K562 (cell line): ENCODE data around the gene SCN1B. TPM values are rescaled to one million over a fixed set of nuclear protein-coding genes. Genes with fewer than 3 reads are reported as not detected.

Experiments used
- ATAC-seq: fragments of 200-7000 bp; cut with Tn5 transposase; 3 replicates; pipeline ENCODE4 v1.9.1; 2020; ENCODE audit warnings: moderate library complexity
- BruUV-seq: library from RNA; stranded (reverse); fragments of 400-500 nt; replicated peaks from 2 replicates; lab custom pipeline; 2021; lab: Mats Ljungman, UMichigan
- CTCF ChIA-PET: fragments of 300-600 bp; formaldehyde crosslinking; extraction: SDS; loops from one replicate; lab custom pipeline; 2021; ENCODE audit warnings: low intra/inter-chr PET ratio; lab: Yijun Ruan, JAX
- POLR2A ChIA-PET: fragments of 300-600, 350-650 bp; sonication (Branson Sonifier 250); formaldehyde crosslinking; extraction: SDS; loops from one replicate; lab custom pipeline; 2021; ENCODE audit warnings: antibody characterized with exemption, inconsistent platforms; lab: Yijun Ruan, JAX
- DNase-seq, 4 experiments: peaks; one replicate each; pipeline versions ENCODE4 v3.0.0 to v3.0.0-alpha.2; 2011 to 2018; ENCODE audit warnings: low spot score in 3 of 4, mixed read lengths in 3 of 4; ENCODE audit errors: extremely low read depth in 1 of 4
- FAIRE-seq: peaks from 2 replicates; lab custom pipeline; 2011; peaks lifted over from hg19 to GRCh38; lab: Jason Lieb, UNC
- H2AFZ ChIP-seq: 2 replicates; pipeline ENCODE4 v1.6.0; 2011; ENCODE audit warnings: low read depth, low read length, control low read depth, inconsistent platforms
- H3K27ac ChIP-seq: fragments of 200-600 bp; 3 replicates; pipeline ENCODE4 v1.8.0; 2011; ENCODE audit warnings: low read depth, mild to moderate bottlenecking, control low read depth, inconsistent platforms, low read length, moderate library complexity, mixed read lengths; ENCODE audit errors: extremely low read depth
- H3K27me3 ChIP-seq, 2 experiments: fragments of 300-600 bp in 1 of 2; 2 replicates in 1 of 2; 3 replicates in 1 of 2; pipeline versions ENCODE4 v1.6.0 to v1.8.0; 2011; ENCODE audit warnings: inconsistent platforms in 2 of 2, low read length in 2 of 2, mild to moderate bottlenecking in 1 of 2, mixed read lengths in 1 of 2, moderate library complexity in 1 of 2; ENCODE audit not compliant: control insufficient read depth in 2 of 2, insufficient read depth in 2 of 2
- H3K36me3 ChIP-seq: fragments of 300-600 bp; 3 replicates; pipeline ENCODE4 v1.8.0; 2011; ENCODE audit warnings: mild to moderate bottlenecking, low read length, inconsistent platforms; ENCODE audit not compliant: control insufficient read depth, insufficient read depth
- H3K4me1 ChIP-seq, 2 experiments: fragments of 200-600 bp in 1 of 2; replicated peaks in 1 of 2; 2 replicates in 1 of 2; 3 replicates in 1 of 2; pipeline versions ENCODE4 v1.5.1 to v1.8.0; 2011; ENCODE audit warnings: inconsistent platforms in 2 of 2, low read length in 2 of 2, mild to moderate bottlenecking in 1 of 2, mixed read lengths in 1 of 2, moderate library complexity in 1 of 2; ENCODE audit not compliant: control insufficient read depth in 2 of 2, insufficient read depth in 2 of 2
- H3K4me2 ChIP-seq: 2 replicates; pipeline ENCODE4 v1.6.1; 2011; ENCODE audit warnings: low read length, control low read depth, inconsistent platforms, mixed read lengths; ENCODE audit not compliant: insufficient read depth
- H3K4me3 ChIP-seq: fragments of 200-600 bp; sonication (generic), shearing (Covaris generic); 2 replicates; pipeline ENCODE4 v1.5.1; 2016; ENCODE audit warnings: control low read depth, inconsistent platforms
- H3K79me2 ChIP-seq: fragments of 200-600 bp; 3 replicates; pipeline ENCODE4 v1.8.0; 2011; ENCODE audit warnings: low read length, inconsistent platforms; ENCODE audit not compliant: control insufficient read depth, insufficient read depth
- H3K9ac ChIP-seq, 2 experiments: 2 replicates each; pipeline versions ENCODE4 v1.6.0 to v1.6.1; 2011; ENCODE audit warnings: low read depth in 2 of 2, low read length in 2 of 2, control low read depth in 1 of 2, inconsistent platforms in 1 of 2, mild to moderate bottlenecking in 1 of 2, mixed read lengths in 1 of 2; ENCODE audit not compliant: insufficient read depth in 1 of 2
- H3K9me1 ChIP-seq: one replicate; pipeline ENCODE4 v1.6.0; 2011; ENCODE audit warnings: inconsistent platforms, mild to moderate bottlenecking, low read length, moderate library complexity; ENCODE audit not compliant: control insufficient read depth, insufficient read depth
- H3K9me3 ChIP-seq: replicated peaks from 2 replicates; pipeline ENCODE4 v1.5.1; 2011; ENCODE audit warnings: low read depth, low read length, inconsistent platforms; ENCODE audit not compliant: control insufficient read depth, insufficient read depth
- H4K20me1 ChIP-seq: replicated peaks from 2 replicates; pipeline ENCODE4 v1.6.1; 2011; ENCODE audit warnings: low read length, inconsistent platforms, mixed read lengths; ENCODE audit not compliant: control insufficient read depth, insufficient read depth
- BCOR ChIP-seq: fragments of 450-650 bp; IDR thresholded peaks from 2 replicates; pipeline ENCODE4 v1.6.1; 2016
- EGR1 ChIP-seq: fragments of 450-650 bp; conservative IDR thresholded peaks from 2 replicates; pipeline ENCODE4 v1.6.1; 2017; ENCODE audit warnings: mild to moderate bottlenecking
- KDM4B ChIP-seq, 2 experiments: fragments of 450-650 bp in 1 of 2; sonication (generic) in 1 of 2; IDR thresholded peaks; 2 replicates each; pipeline ENCODE4 v1.6.1; 2016 to 2017; ENCODE audit warnings: borderline replicate concordance in 2 of 2, antibody characterized with exemption in 1 of 2, low read depth in 1 of 2, mild to moderate bottlenecking in 1 of 2
- PTTG1 ChIP-seq: fragments of 450-650 bp; IDR thresholded peaks from 2 replicates; pipeline ENCODE4 v1.6.1; 2016; ENCODE audit warnings: low read depth, mild to moderate bottlenecking, missing genetic modification characterization, missing compliant biosample characterization
- RBM25 ChIP-seq: fragments of 200-400 bp; formaldehyde crosslinking; IDR thresholded peaks from 2 replicates; pipeline ENCODE4 v1.6.1; 2018; ENCODE audit warnings: low read length, low read depth, moderate library complexity; ENCODE audit not compliant: severe bottlenecking
- SIX5 ChIP-seq, 2 experiments: IDR thresholded peaks; 2 replicates each; pipeline ENCODE4 v1.6.1; 2011; ENCODE audit warnings: low read length in 2 of 2, borderline replicate concordance in 1 of 2, low read depth in 1 of 2, mild to moderate bottlenecking in 1 of 2, moderate library complexity in 1 of 2; ENCODE audit not compliant: insufficient read depth in 1 of 2
- ZBTB17 ChIP-seq: fragments of 450-650 bp; formaldehyde crosslinking; IDR thresholded peaks from 2 replicates; pipeline ENCODE4 v1.4.0; 2020; ENCODE audit warnings: mild to moderate bottlenecking
- ZNF41 ChIP-seq: fragments of 250-450 bp; sonication (Bioruptor Pico); conservative IDR thresholded peaks from 2 replicates; pipeline ENCODE4 v1.4.0; 2020; ENCODE audit warnings: mild to moderate bottlenecking
- ZNF778 ChIP-seq: fragments of 450-650 bp; formaldehyde crosslinking; IDR thresholded peaks from 2 replicates; pipeline ENCODE4 v1.4.0; 2020; ENCODE audit warnings: mild to moderate bottlenecking, moderate library complexity
- WGBS: fragments of 100-300 bp; shearing (Covaris generic); methylation state at CpG from one replicate; pipeline ENCODE4 v1.1.6; 2016; ENCODE audit warnings: low coverage, mixed read lengths; ENCODE audit not compliant: insufficient coverage; ENCODE audit errors: missing lambda C conversion rate; 5-methylcytosine and 5-hydroxymethylcytosine counted together
- in situ Hi-C: fragments of 300-500 bp; cut with MboI; formaldehyde crosslinking; loops from 4 replicates; pipeline ENCODE4 v1.15.0; 2018; ENCODE audit warnings: inconsistent platforms, mixed read lengths
- intact Hi-C: fragments of 100-400 bp; cut with micrococcal nuclease; formaldehyde crosslinking; loops from 2 replicates; pipeline ENCODE4 v1.14.2; 2022
- polyA plus RNA-seq, 8 experiments: library from polyadenylated mRNA; depleted of rRNA in 4 of 8; stranded (reverse) in 5 of 8; unstranded in 3 of 8; fragments of >200 nt; fragmentation: Nextera tagmentation in 2 of 8; fragmentation: Illumina TruSeq in 1 of 8; extraction: Ambion mirVana in 2 of 8; extraction: Trizol in 1 of 8; gene quantifications; 2 replicates each; pipeline versions ENCODE4 v1.2.1 to v1.2.3, GENCODE V29; 2011 to 2014; ENCODE audit warnings: inconsistent platforms in 1 of 8, missing spikeins in 1 of 8
- total RNA-seq, 7 experiments: library from RNA; depleted of rRNA in 6 of 7; stranded (reverse); fragments of >200 nt in 6 of 7; fragmentation: Illumina TruSeq in 2 of 7; extraction: Trizol in 2 of 7; gene quantifications; 2 replicates each; pipeline versions ENCODE4 v1.2.1 to v1.2.3, GENCODE V29; 2011 to 2021; ENCODE audit warnings: low replicate concordance in 1 of 7

Gene SCN1B
- total and polyA plus RNA-seq, 9 of the 15 experiments (the other 6 are each of a cell fraction or from before 2014, with no cell fraction given), result 0.03 to 2.5 (median 0.91) TPM

DNA sequence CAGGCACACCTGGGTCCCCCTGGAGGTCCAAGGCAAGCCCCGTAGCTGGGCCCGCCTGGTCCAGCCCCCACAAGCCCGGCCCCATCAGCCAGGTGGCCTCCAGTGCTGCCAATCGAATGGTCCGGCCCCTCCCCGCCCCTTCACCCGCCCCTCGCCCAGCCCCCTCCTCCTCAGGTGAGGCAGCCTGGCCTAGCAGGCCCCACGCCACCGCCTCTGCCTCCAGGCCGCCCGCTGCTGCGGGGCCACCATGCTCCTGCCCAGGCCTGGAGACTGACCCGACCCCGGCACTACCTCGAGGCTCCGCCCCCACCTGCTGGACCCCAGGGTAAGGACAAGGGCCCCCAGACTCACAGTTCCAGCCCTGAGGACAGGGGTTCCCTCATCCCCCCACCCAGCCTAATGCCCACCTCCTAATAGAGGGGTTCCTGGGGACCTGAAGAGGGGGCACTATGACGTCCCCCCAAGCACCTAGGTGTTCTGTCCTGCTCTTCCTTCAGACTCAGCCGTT lies 11.3 kb downstream of the SCN1B start, which contains the start of gene HPN:
HPN (plus strand) TSS at position 174 of the 508 bp plus-strand sequence. CDS start 786 bp downstream, outside the sequence.
- no peaks in the 10 kb centered on the region for H3K36me3 ChIP-seq
- H3K79me2 ChIP-seq, result no peaks in the 10 kb centered on the region
- peak within 1 kb of the TSS; percentile 86 for H2AFZ ChIP-seq
- no TSS peak for BruUV-seq
- no peaks in the 10 kb centered on the region for H3K9me1 ChIP-seq
- no peaks in the 10 kb centered on the region for H3K27me3 ChIP-seq
- H3K9ac ChIP-seq, result peak within 1 kb of the TSS; percentile 55 to 88; a peak in 3 of 4 replicates
- FAIRE-seq (no peak), ATAC-seq (peak; percentile 5; the same call in 2 of the 3 replicates), DNase-seq (peak in 2 of 4 experiments; percentile 66 to 69)
- CTCF ChIA-PET, result no interaction called here
- WGBS, result 61% methylated on average over 5 of the region's 19 CpGs
- peak within 1 kb of the TSS; percentile 57 for H3K4me2 ChIP-seq
- no peak within 1 kb of the TSS; the same call in 1 of the 2 replicates for H3K4me3 ChIP-seq
- POLR2A ChIA-PET, result no interaction called here
- no peaks in the 10 kb centered on the region for H4K20me1 ChIP-seq
- H3K9me3 ChIP-seq, result no peaks in the 10 kb centered on the region
- peak within 1 kb of the TSS; percentile 65 for H3K27ac ChIP-seq
- no peak for TF ChIP-seq EGR1
- no peak for TF ChIP-seq PTTG1
- TF ChIP-seq ZNF778 (CRISPR knock-in tag), result no peak
- TF ChIP-seq RBM25, result no peak
- no peak for TF ChIP-seq KDM4B (IDR thresholded peaks at IDR 0.05; ENCODE audit: borderline replicate concordance in 2 of 2, low read depth in 1 of 2)
- TF ChIP-seq BCOR, result no peak
- TF ChIP-seq ZNF41 (CRISPR knock-in tag), result no peak
- TF ChIP-seq ZBTB17 (CRISPR knock-in tag), result no peak
- no peak for TF ChIP-seq SIX5 (IDR thresholded peaks at IDR 0.05; ENCODE audit: borderline replicate concordance in 1 of 2, insufficient read depth in 1 of 2, low read depth in 1 of 2, low read length in 2 of 2)
- intact Hi-C loops (loop anchor here (10.0 kb wide), 1 partner anchor 53 kb away; no protein-coding TSS in a partner anchor), in situ Hi-C loops (no loop called here)
- peaks cover 21 to 40% of the 10 kb centered on the region in 2 experiments for H3K4me1 ChIP-seq
